Testis (tissue), 3 donors: ENCODE data around the gene SPRED1. TPM values are rescaled to one million over a fixed set of nuclear protein-coding genes. Genes with fewer than 3 reads are reported as not detected.

ENCODE experiments used
- DNase-seq: peaks from one replicate; pipeline ENCODE4 v3.0.0-alpha.2; 2019
- H3K27ac ChIP-seq, 2 donors: fragments of 200-600 bp; sonication (generic); one replicate each; pipeline ENCODE4 v1.5.1; 2019
- H3K27me3 ChIP-seq: fragments of 200-600 bp; sonication (generic); one replicate; pipeline ENCODE4 v1.5.1; 2019
- H3K36me3 ChIP-seq: fragments of 200-600 bp; sonication (generic); one replicate; pipeline ENCODE4 v1.5.1; 2017; ENCODE audit warnings: low read depth; ENCODE audit errors: missing control alignments
- H3K4me1 ChIP-seq: fragments of 200-600 bp; sonication (generic); one replicate; pipeline ENCODE4 v1.5.1; 2019
- H3K4me3 ChIP-seq, 2 donors: fragments of 200-600 bp; sonication (generic); one replicate each; pipeline ENCODE4 v1.5.1; 2017 to 2019
- H3K9me3 ChIP-seq: fragments of 200-600 bp; sonication (generic); one replicate; pipeline ENCODE4 v1.5.1; 2017
- CTCF ChIP-seq, 3 experiments: fragments of 450-650 bp in 2 of 3; fragments of 200-600 bp in 1 of 3; sonication (generic) in 1 of 3; IDR thresholded peaks; one replicate each; pipeline ENCODE4 v1.5.1; 2016 to 2019; ENCODE audit warnings: antibody characterized with exemption in 3 of 3, mild to moderate bottlenecking in 2 of 3, moderate library complexity in 1 of 3
- POLR2A ChIP-seq: fragments of 450-650 bp; IDR thresholded peaks from one replicate; pipeline ENCODE4 v1.6.1; 2017; ENCODE audit warnings: antibody characterized with exemption, mild to moderate bottlenecking, moderate library complexity
- WGBS, 2 donors: methylation state at CpG; one replicate each; pipeline ENCODE4 v1.1.5; 2018; 5-methylcytosine and 5-hydroxymethylcytosine counted together
- intact Hi-C: fragments of 100-400 bp; cut with DNase I; formaldehyde crosslinking; loops from one replicate; pipeline ENCODE4 v1.15.1; 2023; ENCODE audit warnings: low total_unique reads
- polyA plus RNA-seq: library from polyadenylated mRNA; stranded (reverse); fragments of 350-450 nt; fragmentation: Illumina TruSeq; extraction: RNeasy Lipid Tissue Mini Kit (QIAGEN cat#74804); gene quantifications from one replicate; pipeline ENCODE4 v1.2.3, GENCODE V29; 2014; ENCODE audit warnings: low read depth, low replicate concordance; ENCODE audit not compliant: insufficient read depth
- total RNA-seq, 2 donors: library from RNA; depleted of rRNA; stranded (reverse); fragments of >200 nt; gene quantifications; one replicate each; pipeline ENCODE4 v1.2.3, GENCODE V29; 2016

Gene SPRED1
- total and polyA plus RNA-seq, 3 donors from 2014 or later: 9.3 to 14.2 (median 12.9) TPM

- H3K27me3 ChIP-seq: no peaks in the 10 kb centered on the region
- H3K4me3 ChIP-seq: no peak overlapping the region
- TF ChIP-seq CTCF (IDR thresholded peaks at IDR 0.05) (no peak), POLR2A (no peak)
- no peaks in the 10 kb centered on the region for H3K9me3 ChIP-seq
- no peak for DNase-seq
- intact Hi-C loops: no loop called here
- WGBS, 2 donors: 91 to 98% methylated on average over 2 of the region's 2 CpGs
- no peaks in the 10 kb centered on the region for H3K4me1 ChIP-seq
- no peak overlapping the region for H3K27ac ChIP-seq
- H3K36me3 ChIP-seq: no peaks in the 10 kb centered on the region
Measured at GRCh38 chr15:38208779-38209178, 43.9 kb upstream of the SPRED1 start.

DNA sequence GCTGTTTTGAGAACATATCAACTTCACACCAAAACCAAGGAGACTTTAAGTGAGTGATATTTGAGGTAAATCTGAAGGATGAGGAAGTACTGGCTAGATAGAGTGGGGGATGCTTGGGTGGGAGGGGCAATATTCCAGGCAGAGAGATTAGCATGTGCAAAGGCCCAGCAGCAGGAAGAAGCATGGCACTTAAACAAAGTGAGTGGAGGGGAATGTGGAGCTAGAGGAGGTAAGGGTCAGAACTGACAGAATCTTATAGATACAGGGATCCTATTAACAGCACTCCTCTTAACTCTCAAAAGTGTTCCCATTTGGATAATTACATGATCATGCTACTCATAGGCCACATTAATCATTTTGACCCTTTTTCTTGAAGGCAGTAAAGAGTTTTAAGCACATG is 41.4 kb upstream of the SPRED1 start:
- no peak for DNase-seq
- no peaks in the 10 kb centered on the region for H3K4me1 ChIP-seq
- no peaks in the 10 kb centered on the region for H3K9me3 ChIP-seq
- no peak overlapping the region for H3K4me3 ChIP-seq
- intact Hi-C loops: no loop called here
- no peaks in the 10 kb centered on the region for H3K27me3 ChIP-seq
- TF ChIP-seq POLR2A: no peak
- TF ChIP-seq CTCF (IDR thresholded peaks at IDR 0.05): no peak
- no peaks in the 10 kb centered on the region for H3K36me3 ChIP-seq
- no peak overlapping the region for H3K27ac ChIP-seq

DNA sequence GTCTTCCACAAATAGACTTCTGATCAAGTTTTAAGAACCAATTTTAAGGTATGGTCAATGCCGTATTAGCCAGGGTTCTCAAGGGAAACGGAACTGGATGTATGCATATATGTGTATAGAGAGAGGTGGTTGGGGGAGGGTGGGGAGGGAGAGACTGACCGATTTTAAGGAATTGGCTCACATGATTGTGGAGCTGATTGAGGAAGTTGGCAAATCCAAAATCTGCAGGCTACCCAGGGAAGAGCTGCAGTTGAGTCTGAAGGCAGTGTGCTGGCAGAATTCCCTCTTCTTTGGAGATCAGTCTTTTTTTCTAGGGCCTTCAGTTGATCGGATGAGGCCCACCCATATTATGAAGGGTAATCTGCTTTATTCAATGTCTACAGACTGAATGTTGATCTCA is 40.8 kb upstream of the SPRED1 start:
- Histone ChIP-seq H3K27me3 (no peaks in the 10 kb centered on the region), H3K9me3 (no peaks in the 10 kb centered on the region), H3K4me3 (no peak overlapping the region), H3K27ac (no peak overlapping the region), H3K36me3 (no peaks in the 10 kb centered on the region), H3K4me1 (no peaks in the 10 kb centered on the region)
- TF ChIP-seq POLR2A: no peak
- TF ChIP-seq CTCF (IDR thresholded peaks at IDR 0.05): no peak
- intact Hi-C loops: no loop called here
- no peak for DNase-seq
- 93 to 94% methylated on average over 4 of the region's 4 CpGs for WGBS, 2 donors

DNA sequence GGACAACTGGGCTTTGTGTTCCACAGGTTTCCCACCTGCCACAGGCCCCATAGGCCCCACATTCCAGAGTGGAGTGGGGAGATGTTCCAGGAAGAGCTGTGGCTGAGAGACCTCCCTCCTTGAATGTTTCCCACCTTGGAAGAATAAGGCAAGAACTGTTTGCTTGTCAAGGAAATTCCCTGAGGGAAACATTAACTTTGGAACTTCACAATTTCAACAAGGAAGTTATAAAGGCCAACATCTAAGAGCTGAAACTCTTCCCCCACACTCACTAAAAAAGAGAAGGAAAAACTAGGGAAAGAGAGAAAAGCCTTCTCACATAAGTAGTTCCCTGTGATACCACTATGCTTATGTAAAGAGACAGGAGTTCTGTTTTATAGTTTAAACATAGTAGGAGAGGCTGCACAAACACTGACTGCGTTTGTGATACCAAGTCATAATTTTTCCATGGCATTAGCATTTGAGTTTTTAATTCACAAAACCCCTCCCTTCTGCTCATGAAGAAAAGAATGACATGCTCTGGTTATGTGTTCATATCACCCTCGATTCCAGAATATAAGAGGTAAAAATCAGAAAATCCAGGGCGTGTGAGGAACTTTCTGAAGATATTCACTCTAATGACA is 39.8 kb upstream of the SPRED1 start:
- TF ChIP-seq CTCF (IDR thresholded peaks at IDR 0.05) (no peak), POLR2A (no peak)
- intact Hi-C loops: no loop called here
- H3K27ac ChIP-seq: no peak overlapping the region
- WGBS, 2 donors: 61% methylated on average over 3 of the region's 3 CpGs
- no peaks in the 10 kb centered on the region for H3K27me3 ChIP-seq
- DNase-seq: no peak
- no peak overlapping the region for H3K4me3 ChIP-seq
- H3K36me3 ChIP-seq: no peaks in the 10 kb centered on the region
- H3K4me1 ChIP-seq: no peaks in the 10 kb centered on the region
- no peaks in the 10 kb centered on the region for H3K9me3 ChIP-seq

DNA sequence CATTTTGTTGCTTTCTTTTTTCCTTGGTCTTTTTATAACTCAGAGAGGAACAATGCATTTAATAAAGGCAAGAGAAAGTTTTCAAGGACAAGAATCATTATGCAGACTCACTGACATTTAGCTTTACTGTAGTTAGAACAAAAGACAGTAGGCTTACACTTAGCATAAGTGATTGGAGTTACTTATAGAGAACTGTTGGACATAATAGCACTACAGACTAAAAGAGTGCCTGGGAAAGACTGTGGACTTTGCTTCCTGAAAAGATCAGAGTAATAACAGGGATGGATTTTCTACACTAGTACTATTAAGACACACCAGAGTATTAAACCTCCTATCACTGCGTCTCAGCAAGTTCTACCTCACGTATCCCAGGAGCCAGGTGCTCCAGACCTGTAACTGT is 39.3 kb upstream of the SPRED1 start:
- TF ChIP-seq CTCF (IDR thresholded peaks at IDR 0.05): no peak
- TF ChIP-seq POLR2A: no peak
- Histone ChIP-seq H3K4me1 (no peaks in the 10 kb centered on the region), H3K9me3 (no peaks in the 10 kb centered on the region), H3K27ac (no peak overlapping the region), H3K27me3 (no peaks in the 10 kb centered on the region), H3K4me3 (no peak overlapping the region), H3K36me3 (no peaks in the 10 kb centered on the region)
- DNase-seq: no peak
- 93 to 100% methylated on average over 2 of the region's 2 CpGs for WGBS, 2 donors
- intact Hi-C loops: no loop called here
